Measurements from ENCODE around the gene SIM2.

The SIM2 gene

GRCh38 chr21:36728371-36729111 lies 29.6 kb downstream of the SIM2 start:
- CTCF ChIA-PET, result interaction anchor here (1.2 kb wide), 1 partner anchor 22 kb away, joined by 3 read pairs; no protein-coding TSS in a partner anchor
- POLR2A ChIA-PET, result no interaction called here
- H3K4me3 ChIP-seq (ENCODE audit: low read depth, low read length), result no peak overlapping the region
- DNase-seq (ENCODE audit: low read depth, low spot score), result no peak
- TF ChIP-seq, protein P1, sequence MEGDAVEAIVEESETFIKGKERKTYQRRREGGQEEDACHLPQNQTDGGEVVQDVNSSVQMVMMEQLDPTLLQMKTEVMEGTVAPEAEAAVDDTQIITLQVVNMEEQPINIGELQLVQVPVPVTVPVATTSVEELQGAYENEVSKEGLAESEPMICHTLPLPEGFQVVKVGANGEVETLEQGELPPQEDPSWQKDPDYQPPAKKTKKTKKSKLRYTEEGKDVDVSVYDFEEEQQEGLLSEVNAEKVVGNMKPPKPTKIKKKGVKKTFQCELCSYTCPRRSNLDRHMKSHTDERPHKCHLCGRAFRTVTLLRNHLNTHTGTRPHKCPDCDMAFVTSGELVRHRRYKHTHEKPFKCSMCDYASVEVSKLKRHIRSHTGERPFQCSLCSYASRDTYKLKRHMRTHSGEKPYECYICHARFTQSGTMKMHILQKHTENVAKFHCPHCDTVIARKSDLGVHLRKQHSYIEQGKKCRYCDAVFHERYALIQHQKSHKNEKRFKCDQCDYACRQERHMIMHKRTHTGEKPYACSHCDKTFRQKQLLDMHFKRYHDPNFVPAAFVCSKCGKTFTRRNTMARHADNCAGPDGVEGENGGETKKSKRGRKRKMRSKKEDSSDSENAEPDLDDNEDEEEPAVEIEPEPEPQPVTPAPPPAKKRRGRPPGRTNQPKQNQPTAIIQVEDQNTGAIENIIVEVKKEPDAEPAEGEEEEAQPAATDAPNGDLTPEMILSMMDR (IDR thresholded peaks at IDR 0.05; ENCODE audit: insufficient read depth, low read length, missing control alignments), result no peak

- POLR2A ChIA-PET, result no interaction called here
- TF ChIP-seq, protein P1 (IDR thresholded peaks at IDR 0.05; ENCODE audit: insufficient read depth, low read length, missing control alignments), result no peak
Measured at GRCh38 chr21:36729310-36729970, 30.5 kb downstream of the SIM2 start.

GRCh38 chr21:36730291-36731281 lies 31.7 kb downstream of the SIM2 start:
- CTCF ChIA-PET, result interaction anchor here (1.2 kb wide), 1 partner anchor 100 kb away, joined by 3 read pairs; no protein-coding TSS in a partner anchor
- H3K4me3 ChIP-seq (ENCODE audit: low read depth, low read length), result no peak overlapping the region
- POLR2A ChIA-PET, result no interaction called here
- no peak for DNase-seq (ENCODE audit: low read depth, low spot score)
- TF ChIP-seq, protein P1 (IDR thresholded peaks at IDR 0.05; ENCODE audit: insufficient read depth, low read length, missing control alignments), result no peak

More at GRCh38 chr21:36729310-36729970, 30.5 kb downstream of the SIM2 start:
- CTCF ChIA-PET, result interaction anchor here (1.2 kb wide), 2 partner anchors 21 to 99 kb away, joined by 3 read pairs; no protein-coding TSS in a partner anchor
- no peak overlapping the region for H3K4me3 ChIP-seq (ENCODE audit: low read depth, low read length)
- no peak for DNase-seq (ENCODE audit: low read depth, low spot score)

DNA sequence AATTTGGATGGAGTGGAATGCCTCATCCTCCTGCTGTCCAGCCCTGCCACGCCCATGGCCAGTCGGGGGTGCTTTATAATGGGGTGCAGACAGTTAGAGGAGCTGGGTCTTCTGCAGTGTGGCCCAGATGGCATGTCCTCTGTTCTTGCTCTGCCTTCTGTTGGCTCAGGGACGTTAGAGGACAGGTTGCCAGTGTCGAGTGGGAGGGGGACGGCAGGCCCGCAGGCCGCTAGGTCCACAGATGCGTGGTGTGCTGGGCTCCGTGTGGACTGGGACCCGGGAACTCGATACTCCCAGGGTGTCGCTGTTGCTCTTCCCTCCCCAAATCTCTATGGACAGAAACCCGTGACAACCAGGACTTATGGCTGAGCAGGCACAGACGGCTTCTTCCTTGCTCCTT lies 33.3 kb downstream of the SIM2 start:
- DNase-seq (ENCODE audit: low read depth, low spot score), result no peak
- POLR2A ChIA-PET, result no interaction called here
- CTCF ChIA-PET, result interaction anchor here (1.7 kb wide), 1 partner anchor 310 kb away, joined by 4 read pairs; no protein-coding TSS in a partner anchor
- no peak overlapping the region for H3K4me3 ChIP-seq (ENCODE audit: low read depth, low read length)
- TF ChIP-seq, protein P1 (IDR thresholded peaks at IDR 0.05; ENCODE audit: insufficient read depth, low read length, missing control alignments), result no peak

DNA sequence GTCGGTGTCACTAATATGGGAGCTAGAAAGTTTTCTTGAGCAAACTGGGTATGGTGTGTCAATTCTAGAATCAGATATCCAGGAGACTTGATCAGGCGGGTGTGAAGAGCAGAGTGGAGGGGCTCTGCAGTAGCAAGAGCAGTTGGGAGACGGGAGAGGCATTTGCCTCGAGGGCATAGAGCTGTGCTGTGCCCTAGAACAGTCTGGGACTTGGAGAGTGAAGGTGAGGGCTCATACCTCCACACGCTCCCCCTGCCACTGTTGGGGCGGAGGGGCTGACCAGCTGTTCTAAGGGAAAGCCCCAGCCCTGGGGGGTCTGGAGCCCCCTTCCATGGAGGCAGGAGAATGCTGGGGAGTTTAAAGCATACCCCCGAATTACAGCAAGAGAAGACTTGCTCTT lies 33.8 kb downstream of the SIM2 start:
- TF ChIP-seq, protein P1 (IDR thresholded peaks at IDR 0.05; ENCODE audit: insufficient read depth, low read length, missing control alignments), result no peak
- POLR2A ChIA-PET, result no interaction called here
- H3K4me3 ChIP-seq (ENCODE audit: low read depth, low read length), result no peak overlapping the region
- CTCF ChIA-PET, result interaction anchor here (1.7 kb wide), 1 partner anchor 311 kb away, joined by 4 read pairs; no protein-coding TSS in a partner anchor
- no peak for DNase-seq (ENCODE audit: low read depth, low spot score)
